Epithelial cell of proximal tubule (primary cell): Measurements from ENCODE around the gene RABL3. TPM values are rescaled to one million over a fixed set of nuclear protein-coding genes. Genes with fewer than 3 reads are reported as not detected.
"Not testable (repeated sequence)": the region's sequence is repeated elsewhere in the genome, so short reads cannot be mapped to it uniquely, and the experiment has no call there.

Experiments used
- DNase-seq: peaks from one replicate; pipeline ENCODE4 v3.0.0-alpha.2; 2011; ENCODE audit warnings: low read depth
- H3K4me3 ChIP-seq: 2 replicates; pipeline ENCODE4 v1.5.1; 2011; ENCODE audit warnings: low read depth, mild to moderate bottlenecking, low read length
- total RNA-seq: library from RNA; depleted of rRNA; stranded (reverse); fragments of >200 nt; gene quantifications from 2 replicates; pipeline ENCODE4 v1.2.3, GENCODE V29; 2015
- TF ChIP-seq, protein P1 (sequence below): conservative IDR thresholded peaks from 2 replicates; pipeline ENCODE4 v1.5.1; 2012; ENCODE audit warnings: low read depth, mild to moderate bottlenecking, low read length

Gene RABL3
- total RNA-seq, 1 donor from 2014 or later: 8.8 TPM

DNA sequence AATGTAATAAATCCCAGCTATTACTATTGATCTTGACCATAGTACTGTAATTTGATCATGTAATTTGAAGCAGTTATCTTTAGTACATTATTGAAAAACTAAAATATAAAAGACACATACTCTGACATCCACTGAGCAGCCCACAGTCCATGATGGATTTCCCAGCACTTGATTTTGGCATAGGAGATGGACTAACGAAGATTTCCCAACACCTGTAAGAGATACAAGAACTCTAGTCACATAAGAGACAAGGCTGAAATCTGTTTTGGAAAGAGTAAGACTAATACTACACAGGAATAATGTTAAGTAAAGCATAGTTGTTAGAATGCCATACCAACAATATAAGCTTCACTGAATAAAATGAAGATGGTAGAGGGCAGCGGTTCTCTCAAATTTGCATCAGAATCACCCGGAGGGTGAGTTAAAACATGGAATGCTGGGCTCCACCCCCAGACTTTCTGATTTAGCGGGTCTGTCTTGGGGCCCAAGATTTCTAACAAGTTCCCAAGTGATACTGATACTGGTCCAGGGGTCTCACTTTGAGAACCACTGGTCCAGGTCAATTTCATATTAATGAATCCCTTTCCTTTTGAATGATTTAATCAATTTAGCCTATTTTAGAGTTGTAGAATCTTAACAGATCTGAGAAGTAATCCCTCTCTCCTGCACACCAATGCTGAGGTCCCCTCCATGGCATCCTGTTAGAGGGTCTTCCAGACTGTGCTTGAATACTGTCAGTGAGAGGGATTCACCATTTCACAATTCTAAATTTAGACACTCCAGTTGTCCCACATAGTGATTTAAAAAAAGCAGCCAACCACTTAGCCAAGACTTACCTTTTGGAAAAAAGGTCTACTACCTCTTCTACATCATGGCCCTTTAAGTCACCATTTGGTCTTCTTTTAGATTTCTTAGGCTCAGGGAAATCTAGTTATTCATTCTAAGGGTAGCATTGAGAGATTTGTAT, 11.5 kb downstream of the RABL3 start:
- H3K4me3 ChIP-seq: no peak overlapping the region
- TF ChIP-seq, protein P1, sequence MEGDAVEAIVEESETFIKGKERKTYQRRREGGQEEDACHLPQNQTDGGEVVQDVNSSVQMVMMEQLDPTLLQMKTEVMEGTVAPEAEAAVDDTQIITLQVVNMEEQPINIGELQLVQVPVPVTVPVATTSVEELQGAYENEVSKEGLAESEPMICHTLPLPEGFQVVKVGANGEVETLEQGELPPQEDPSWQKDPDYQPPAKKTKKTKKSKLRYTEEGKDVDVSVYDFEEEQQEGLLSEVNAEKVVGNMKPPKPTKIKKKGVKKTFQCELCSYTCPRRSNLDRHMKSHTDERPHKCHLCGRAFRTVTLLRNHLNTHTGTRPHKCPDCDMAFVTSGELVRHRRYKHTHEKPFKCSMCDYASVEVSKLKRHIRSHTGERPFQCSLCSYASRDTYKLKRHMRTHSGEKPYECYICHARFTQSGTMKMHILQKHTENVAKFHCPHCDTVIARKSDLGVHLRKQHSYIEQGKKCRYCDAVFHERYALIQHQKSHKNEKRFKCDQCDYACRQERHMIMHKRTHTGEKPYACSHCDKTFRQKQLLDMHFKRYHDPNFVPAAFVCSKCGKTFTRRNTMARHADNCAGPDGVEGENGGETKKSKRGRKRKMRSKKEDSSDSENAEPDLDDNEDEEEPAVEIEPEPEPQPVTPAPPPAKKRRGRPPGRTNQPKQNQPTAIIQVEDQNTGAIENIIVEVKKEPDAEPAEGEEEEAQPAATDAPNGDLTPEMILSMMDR: no peak
- no peak for DNase-seq

DNA sequence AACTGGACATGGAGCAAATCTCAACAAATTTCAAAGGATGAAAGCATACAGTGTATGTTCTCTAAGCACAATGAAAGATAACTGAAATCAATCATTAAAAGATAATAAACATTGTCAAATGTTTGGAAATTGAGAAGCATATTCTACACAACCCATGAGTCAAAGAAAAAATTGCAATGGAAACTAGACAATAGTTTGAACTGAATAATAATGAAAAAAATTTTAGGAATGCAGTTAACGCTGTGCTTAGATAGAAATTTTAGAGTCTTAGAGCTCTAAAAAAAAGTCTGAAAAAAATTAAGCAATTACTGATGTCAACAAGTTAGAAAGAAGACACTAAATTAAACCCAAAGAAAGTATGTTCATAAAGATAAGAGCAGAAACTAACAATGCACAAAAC, 15.5 kb downstream of the RABL3 start:
- no peak for DNase-seq
- H3K4me3 ChIP-seq: no peak overlapping the region
- TF ChIP-seq, protein P1: no peak

DNA sequence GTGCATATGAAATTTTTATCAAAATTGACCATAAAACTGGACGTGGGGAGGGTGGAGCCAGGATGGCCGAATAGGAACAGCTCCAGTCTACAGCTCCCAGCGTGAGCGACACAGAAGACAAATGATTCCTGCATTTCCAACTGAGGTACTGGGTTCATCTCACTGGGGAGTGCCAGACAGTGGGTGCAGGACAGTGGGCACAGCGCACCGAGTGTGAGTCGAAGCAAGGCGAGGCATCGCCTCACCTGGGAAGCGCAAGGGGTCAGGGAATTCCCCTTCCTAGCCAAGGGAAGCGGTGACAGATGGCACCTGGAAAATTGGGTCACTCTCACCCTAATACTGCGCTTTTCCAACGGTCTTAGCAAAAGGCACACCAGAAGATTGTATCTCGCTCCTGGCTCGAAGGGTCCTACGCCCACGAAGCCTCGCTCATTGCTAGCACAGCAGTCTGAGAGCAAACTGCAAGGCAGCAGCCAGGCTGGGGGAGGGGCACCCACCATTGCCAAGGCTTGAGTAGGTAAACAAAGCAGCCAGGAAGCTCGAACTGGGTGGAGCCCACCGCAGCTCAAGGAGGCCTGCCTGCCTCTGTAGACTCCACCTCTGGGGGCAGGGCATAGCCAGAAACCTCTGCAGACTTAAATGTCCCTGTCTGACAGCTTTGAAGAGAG, 23.0 kb downstream of the RABL3 start:
- peak overlapping the region; percentile 45 for H3K4me3 ChIP-seq
- DNase-seq: not testable (repeated sequence)

DNA sequence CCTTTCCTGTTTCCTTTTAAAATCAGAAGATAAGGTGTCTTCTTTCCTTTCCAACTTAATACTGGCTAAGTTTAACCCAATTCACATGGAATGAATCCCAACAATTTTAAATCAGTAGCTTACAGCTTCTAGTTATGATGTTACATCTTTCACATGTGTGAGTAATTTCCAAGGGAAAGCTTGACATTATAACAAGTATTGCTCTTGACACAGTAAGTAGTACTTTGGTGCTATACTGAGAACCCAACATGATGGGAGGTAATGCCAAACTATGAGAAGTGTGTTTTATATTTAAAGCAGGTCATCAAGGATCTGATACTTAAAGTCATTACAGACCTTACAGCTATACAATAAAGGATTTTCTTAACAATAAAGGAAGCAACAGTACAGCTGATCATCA, 29.1 kb downstream of the RABL3 start:
- no peak overlapping the region for H3K4me3 ChIP-seq
- TF ChIP-seq, protein P1: no peak
- no peak for DNase-seq

DNA sequence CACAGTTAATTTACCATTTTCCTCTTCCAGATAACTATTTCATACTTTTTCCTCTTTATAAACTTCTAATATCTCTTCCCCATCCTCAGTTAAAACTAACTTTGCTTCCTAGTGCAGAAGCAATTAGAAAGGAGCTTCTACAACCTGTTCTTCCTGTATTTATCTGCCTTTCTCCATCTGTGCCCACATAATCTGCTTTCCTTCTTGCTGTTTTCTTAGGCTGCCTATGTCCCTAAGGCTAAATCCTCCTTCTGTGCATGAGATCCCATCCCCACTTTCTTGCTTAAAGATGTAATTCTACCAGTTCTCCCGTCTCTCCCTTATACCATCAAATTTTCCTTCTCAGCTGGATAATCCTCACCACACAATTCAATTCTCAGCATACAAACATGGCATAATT, 31.9 kb downstream of the RABL3 start:
- DNase-seq: no peak
- TF ChIP-seq, protein P1: no peak
- no peak overlapping the region for H3K4me3 ChIP-seq

DNA sequence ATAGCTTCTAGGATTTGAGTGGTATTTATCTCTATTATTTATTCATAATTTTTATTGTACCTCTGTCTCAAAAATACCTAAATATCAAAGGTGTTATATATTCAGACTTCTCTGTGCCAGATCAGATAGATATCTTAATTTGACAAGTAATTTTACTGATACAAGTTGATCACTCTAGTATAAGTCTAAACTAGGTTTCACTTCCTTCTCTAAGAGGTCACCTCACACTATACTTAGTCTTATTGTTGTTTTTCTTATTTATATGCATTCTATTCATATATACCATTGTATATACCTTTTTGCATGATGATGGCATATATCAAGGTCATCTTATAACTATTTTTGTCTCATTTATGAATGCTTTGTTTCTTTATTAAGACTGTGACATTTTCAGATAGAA, 33.9 kb downstream of the RABL3 start:
- TF ChIP-seq, protein P1: no peak
- DNase-seq: no peak
- no peak overlapping the region for H3K4me3 ChIP-seq

DNA sequence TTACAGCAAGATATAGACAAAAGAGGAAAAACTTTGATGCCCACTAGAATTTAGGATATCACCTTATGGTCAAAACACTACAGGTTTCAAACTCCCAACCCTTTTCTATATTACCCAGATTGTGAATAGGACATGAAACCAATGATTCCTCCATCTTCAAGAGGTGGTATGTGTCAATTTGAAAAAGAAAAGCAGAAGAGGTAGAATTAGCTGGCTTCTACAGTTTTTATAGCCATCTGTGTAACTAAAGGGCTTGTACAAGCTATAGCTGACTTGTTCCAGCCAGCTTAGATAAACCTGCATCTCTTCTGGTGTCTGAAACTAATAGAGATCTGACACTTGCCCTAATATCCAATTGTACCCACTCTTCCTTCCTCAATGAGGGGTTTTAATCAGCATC, 35.4 kb downstream of the RABL3 start:
- TF ChIP-seq, protein P1: no peak
- no peak for DNase-seq
- no peak overlapping the region for H3K4me3 ChIP-seq
